G401 (cell line): ENCODE data around the gene GPHN. TPM values are rescaled to one million over a fixed set of nuclear protein-coding genes. Genes with fewer than 3 reads are reported as not detected.
"Not testable (repeated sequence)": the region's sequence is repeated elsewhere in the genome, so short reads cannot be mapped to it uniquely, and the experiment has no call there.

Experiments used
- DNase-seq: peaks from one replicate; pipeline ENCODE4 v3.0.0-alpha.2; 2015; ENCODE audit warnings: low spot score
- in situ Hi-C: cut with HindIII; loops from 2 replicates; pipeline ENCODE4 v1.10.0; 2016; ENCODE audit warnings: low sequenced_read_pairs, mixed read lengths
- total RNA-seq: library from RNA; depleted of rRNA; stranded (reverse); fragments of >200 nt; shearing (Covaris generic); gene quantifications from 2 replicates; pipeline ENCODE4 v1.2.3, GENCODE V29; 2014

The GPHN gene
- total RNA-seq, 1 experiment from 2014 or later: 19.8 TPM

GRCh38 chr14:66575014-66575413 is 67.1 kb downstream of the GPHN start:
- DNase-seq: no peak
- in situ Hi-C loops: no loop called here

- in situ Hi-C loops: no loop called here
- no peak for DNase-seq
Measured at GRCh38 chr14:66575939-66576338, 68.0 kb downstream of the GPHN start.

- in situ Hi-C loops, DNase-seq: not testable (repeated sequence)
Measured at GRCh38 chr14:66587753-66588152, 79.8 kb downstream of the GPHN start.

- in situ Hi-C loops: no loop called here
- DNase-seq: no peak
Measured at GRCh38 chr14:66595394-66595793, 87.4 kb downstream of the GPHN start.

GRCh38 chr14:66596241-66596985 is 88.5 kb downstream of the GPHN start:
- DNase-seq: no peak
- in situ Hi-C loops: no loop called here

GRCh38 chr14:66600416-66600815 is 92.5 kb downstream of the GPHN start:
- in situ Hi-C loops: no loop called here
- DNase-seq: no peak

GRCh38 chr14:66601932-66602578 is 94.1 kb downstream of the GPHN start:
- no peak for DNase-seq
- in situ Hi-C loops: no loop called here

- in situ Hi-C loops: no loop called here
- no peak for DNase-seq
Measured at GRCh38 chr14:66603945-66604344, 96.0 kb downstream of the GPHN start.

GRCh38 chr14:66606826-66607225 is 98.9 kb downstream of the GPHN start:
- no peak for DNase-seq

GRCh38 chr14:66610154-66610563 is 102.2 kb downstream of the GPHN start:
- no peak for DNase-seq
- in situ Hi-C loops: no loop called here

More at GRCh38 chr14:66606826-66607225, 98.9 kb downstream of the GPHN start:
- in situ Hi-C loops: no loop called here

- DNase-seq: no peak
Measured at GRCh38 chr14:66613344-66613743, 105.4 kb downstream of the GPHN start.

GRCh38 chr14:66619952-66620351 is 112.0 kb downstream of the GPHN start:
- DNase-seq: no peak
- in situ Hi-C loops: no loop called here

More at GRCh38 chr14:66613344-66613743, 105.4 kb downstream of the GPHN start:
- in situ Hi-C loops: no loop called here

GRCh38 chr14:66623838-66624237 is 115.9 kb downstream of the GPHN start:
- no peak for DNase-seq
- in situ Hi-C loops: no loop called here

GRCh38 chr14:66624336-66624937 is 116.5 kb downstream of the GPHN start:
- DNase-seq: peak; percentile 76
- in situ Hi-C loops: no loop called here

GRCh38 chr14:66628636-66629035 is 120.7 kb downstream of the GPHN start:
- in situ Hi-C loops: no loop called here
- no peak for DNase-seq

GRCh38 chr14:66629499-66629898 is 121.6 kb downstream of the GPHN start:
- no peak for DNase-seq
- in situ Hi-C loops: no loop called here

GRCh38 chr14:66634876-66635275 is 126.9 kb downstream of the GPHN start:
- DNase-seq: no peak
- in situ Hi-C loops: no loop called here

- DNase-seq: no peak
- in situ Hi-C loops: no loop called here
Measured at GRCh38 chr14:66635435-66635834, 127.5 kb downstream of the GPHN start.

GRCh38 chr14:66636240-66636639 is 128.3 kb downstream of the GPHN start:
- in situ Hi-C loops: no loop called here
- no peak for DNase-seq

GRCh38 chr14:66638689-66639088 is 130.7 kb downstream of the GPHN start:
- no peak for DNase-seq
- in situ Hi-C loops: no loop called here
